ENCODE results near the gene TMEM120A.

DNA sequence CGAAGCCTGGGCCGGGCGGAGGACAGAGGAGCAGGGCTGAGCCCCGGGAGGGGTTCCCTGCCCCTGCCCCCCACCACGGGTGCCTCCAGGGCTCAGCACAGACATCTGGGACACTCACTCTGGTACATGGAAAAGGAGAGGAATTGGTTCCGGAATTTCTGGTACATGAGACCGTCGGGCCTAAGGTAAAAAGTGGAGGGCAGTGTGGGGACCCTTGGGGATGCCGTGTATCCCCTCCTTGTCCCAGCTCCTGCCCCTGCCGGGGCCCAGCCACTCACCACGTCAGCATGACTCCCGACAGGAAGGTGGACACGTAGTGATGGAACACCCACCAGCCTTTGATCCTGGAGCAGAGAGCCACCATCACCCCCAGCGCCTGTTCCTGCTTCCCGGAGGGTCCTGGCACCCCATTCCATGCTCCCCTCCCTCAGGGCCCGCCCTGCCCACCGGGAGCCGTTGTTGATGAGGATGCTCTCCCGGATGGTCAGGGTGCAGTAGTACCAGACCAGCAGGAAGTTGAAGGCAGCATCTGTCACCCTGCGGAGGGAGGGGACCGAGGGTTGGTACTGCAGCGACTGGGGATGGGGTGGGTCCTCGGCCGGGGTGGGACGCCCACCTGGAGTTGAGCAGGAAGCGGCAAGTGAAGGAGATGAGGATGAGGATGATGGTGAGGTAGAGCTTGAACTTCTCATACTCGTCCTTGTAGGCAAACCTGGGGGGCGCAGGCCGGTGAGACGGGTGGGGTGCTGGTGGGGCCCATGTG lies 6.4 kb downstream of the TMEM120A start:
- TF ChIP-seq, protein P1, sequence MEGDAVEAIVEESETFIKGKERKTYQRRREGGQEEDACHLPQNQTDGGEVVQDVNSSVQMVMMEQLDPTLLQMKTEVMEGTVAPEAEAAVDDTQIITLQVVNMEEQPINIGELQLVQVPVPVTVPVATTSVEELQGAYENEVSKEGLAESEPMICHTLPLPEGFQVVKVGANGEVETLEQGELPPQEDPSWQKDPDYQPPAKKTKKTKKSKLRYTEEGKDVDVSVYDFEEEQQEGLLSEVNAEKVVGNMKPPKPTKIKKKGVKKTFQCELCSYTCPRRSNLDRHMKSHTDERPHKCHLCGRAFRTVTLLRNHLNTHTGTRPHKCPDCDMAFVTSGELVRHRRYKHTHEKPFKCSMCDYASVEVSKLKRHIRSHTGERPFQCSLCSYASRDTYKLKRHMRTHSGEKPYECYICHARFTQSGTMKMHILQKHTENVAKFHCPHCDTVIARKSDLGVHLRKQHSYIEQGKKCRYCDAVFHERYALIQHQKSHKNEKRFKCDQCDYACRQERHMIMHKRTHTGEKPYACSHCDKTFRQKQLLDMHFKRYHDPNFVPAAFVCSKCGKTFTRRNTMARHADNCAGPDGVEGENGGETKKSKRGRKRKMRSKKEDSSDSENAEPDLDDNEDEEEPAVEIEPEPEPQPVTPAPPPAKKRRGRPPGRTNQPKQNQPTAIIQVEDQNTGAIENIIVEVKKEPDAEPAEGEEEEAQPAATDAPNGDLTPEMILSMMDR (IDR thresholded peaks at IDR 0.05 in 4 of 5, conservative IDR thresholded peaks at IDR 0.05 in 1 of 5) = no peak
- TF ChIP-seq POLR2A (IDR thresholded peaks at IDR 0.05) = no peak

Measured in gastrocnemius medialis (tissue), 4 donors.